Endometrial microvascular endothelial cells (primary cell): ENCODE data around the gene BCL2L2. TPM values are rescaled to one million over a fixed set of nuclear protein-coding genes. Genes with fewer than 3 reads are reported as not detected.

Experiments
- total RNA-seq: library from RNA; depleted of rRNA; stranded (reverse); fragments of >200 nt; gene quantifications from one replicate; pipeline ENCODE4 v1.2.3, GENCODE V29; 2015; ENCODE audit errors: inconsistent ontology term

Gene BCL2L2
- total RNA-seq, 1 donor from 2014 or later = 13.2 TPM

Other genes with a start within 250 kb of the BCL2L2 start
- gene CDH24, start 249.3 kb upstream of the BCL2L2 start, total RNA-seq = 17.2 TPM
- gene ACIN1, start 211.7 kb upstream of the BCL2L2 start, total RNA-seq = 75.6 TPM
- 51.6 TPM for gene C14orf119, start 211.3 kb upstream of the BCL2L2 start, total RNA-seq
- not detected for gene CIROP, start 201.8 kb upstream of the BCL2L2 start, total RNA-seq
- gene CEBPE, start 187.6 kb upstream of the BCL2L2 start, total RNA-seq = not detected
- gene SLC7A8, start 123.2 kb upstream of the BCL2L2 start, total RNA-seq = 0.37 TPM
- not detected for gene RNF212B, start 68.9 kb upstream of the BCL2L2 start, total RNA-seq
- 8.3 TPM for gene HOMEZ, start 20.7 kb upstream of the BCL2L2 start, total RNA-seq
- gene PPP1R3E, start 4.0 kb upstream of the BCL2L2 start, total RNA-seq = 1.5 TPM
- gene PABPN1, start 14.6 kb downstream of the BCL2L2 start, total RNA-seq = 69.4 TPM
- 0.09 TPM for gene SLC22A17, start 46.1 kb downstream of the BCL2L2 start, total RNA-seq
- gene EFS, start 58.3 kb downstream of the BCL2L2 start, total RNA-seq = not detected
- not detected for gene IL25, start 66.0 kb downstream of the BCL2L2 start, total RNA-seq
- gene CMTM5, start 70.2 kb downstream of the BCL2L2 start, total RNA-seq = not detected
- gene MYH6, start 101.4 kb downstream of the BCL2L2 start, total RNA-seq = not detected
- not detected for gene MYH7, start 128.8 kb downstream of the BCL2L2 start, total RNA-seq
- gene NGDN, start 162.9 kb downstream of the BCL2L2 start, total RNA-seq = 38.7 TPM
- gene ZFHX2, start 244.9 kb downstream of the BCL2L2 start, total RNA-seq = under 0.01 TPM
- gene THTPA, start 249.4 kb downstream of the BCL2L2 start, total RNA-seq = 10.6 TPM